Measurements from ENCODE around the gene RPH3AL.

DNA sequence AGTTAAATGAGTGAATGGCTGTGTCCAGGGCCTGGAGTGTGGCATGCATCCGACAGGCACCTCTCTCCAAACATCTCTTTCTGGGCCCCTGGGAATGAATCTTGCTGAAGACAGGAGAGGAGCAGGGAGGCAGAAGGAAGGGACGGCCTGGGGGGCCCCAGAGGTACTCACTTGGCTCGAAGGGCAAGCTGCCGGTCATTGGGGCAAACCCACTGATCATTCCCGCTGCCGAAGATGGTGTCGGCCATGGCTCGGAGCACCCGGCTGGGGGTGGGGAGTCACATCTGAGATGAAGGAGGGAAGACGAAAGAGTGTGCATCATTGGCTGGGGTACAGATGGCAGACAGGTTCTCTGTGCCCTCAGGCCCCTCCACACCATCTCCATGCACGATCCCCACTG, 25.3 kb downstream of the RPH3AL start:
- TF ChIP-seq, protein P1, sequence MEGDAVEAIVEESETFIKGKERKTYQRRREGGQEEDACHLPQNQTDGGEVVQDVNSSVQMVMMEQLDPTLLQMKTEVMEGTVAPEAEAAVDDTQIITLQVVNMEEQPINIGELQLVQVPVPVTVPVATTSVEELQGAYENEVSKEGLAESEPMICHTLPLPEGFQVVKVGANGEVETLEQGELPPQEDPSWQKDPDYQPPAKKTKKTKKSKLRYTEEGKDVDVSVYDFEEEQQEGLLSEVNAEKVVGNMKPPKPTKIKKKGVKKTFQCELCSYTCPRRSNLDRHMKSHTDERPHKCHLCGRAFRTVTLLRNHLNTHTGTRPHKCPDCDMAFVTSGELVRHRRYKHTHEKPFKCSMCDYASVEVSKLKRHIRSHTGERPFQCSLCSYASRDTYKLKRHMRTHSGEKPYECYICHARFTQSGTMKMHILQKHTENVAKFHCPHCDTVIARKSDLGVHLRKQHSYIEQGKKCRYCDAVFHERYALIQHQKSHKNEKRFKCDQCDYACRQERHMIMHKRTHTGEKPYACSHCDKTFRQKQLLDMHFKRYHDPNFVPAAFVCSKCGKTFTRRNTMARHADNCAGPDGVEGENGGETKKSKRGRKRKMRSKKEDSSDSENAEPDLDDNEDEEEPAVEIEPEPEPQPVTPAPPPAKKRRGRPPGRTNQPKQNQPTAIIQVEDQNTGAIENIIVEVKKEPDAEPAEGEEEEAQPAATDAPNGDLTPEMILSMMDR (conservative IDR thresholded peaks at IDR 0.05), result no peak
- TF ChIP-seq EZH2 (IDR thresholded peaks at IDR 0.05; ENCODE audit: low read depth), result no peak
